ENCODE data around the gene ZBTB20. TPM values are rescaled to one million over a fixed set of nuclear protein-coding genes. Genes with fewer than 3 reads are reported as not detected.

The ZBTB20 gene
- total and polyA plus RNA-seq, 2 of the 4 experiments (the other 2 are of a cell fraction), result 0.75 to 14.7 TPM

DNA sequence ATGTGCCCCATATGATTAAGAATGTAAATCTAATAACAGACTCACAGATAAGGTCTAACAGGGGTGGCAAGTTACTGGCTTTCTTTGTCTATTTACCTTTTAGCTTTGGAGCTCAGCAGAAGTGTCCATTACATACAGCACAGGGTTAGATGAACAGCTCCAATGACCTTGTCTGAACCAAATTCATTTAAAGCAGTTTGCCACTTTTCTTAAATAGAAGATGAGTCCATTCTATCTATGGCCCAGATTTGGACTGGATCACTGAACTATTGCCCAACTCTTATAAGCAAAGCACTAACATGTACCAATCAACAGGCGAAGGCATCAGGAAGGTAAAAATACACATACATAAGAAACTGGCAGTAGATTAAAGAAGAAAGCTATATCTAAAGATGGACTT lies 638.9 kb downstream of the ZBTB20 start:
- no peak for DNase-seq
- Histone ChIP-seq H3K56ac (ENCODE audit: extremely low read depth, insufficient read depth, low read length) (no peak overlapping the region), H2AK5ac (ENCODE audit: low read depth, low read length) (no peak overlapping the region), H3K27me3 (ENCODE audit: control insufficient read depth, insufficient read depth, low read length) (no peaks in the 10 kb centered on the region), H3K4me1 (ENCODE audit: control insufficient read depth, insufficient read depth, low read length) (peaks cover 10% of the 10 kb centered on the region), H3K9me1 (ENCODE audit: insufficient read depth, low read length) (no peaks in the 10 kb centered on the region; the same call in 1 of the 2 replicates), H3K36me3 (ENCODE audit: control insufficient read depth, insufficient read depth, low read length) (no peaks in the 10 kb centered on the region), H2BK5ac (ENCODE audit: low read depth, low read length, poor library complexity, severe bottlenecking) (no peak overlapping the region), H3K23ac (ENCODE audit: low read depth, low read length) (no peak overlapping the region), H4K5ac (ENCODE audit: low read depth, low read length) (no peak overlapping the region), H2AK9ac (replicated peaks; ENCODE audit: low read depth, low read length, poor library complexity) (no peak overlapping the region), H3K9ac (ENCODE audit: low read depth, low read length) (no peak overlapping the region), H2BK15ac (ENCODE audit: low read depth, low read length) (no peak overlapping the region), H2AFZ (replicated peaks; ENCODE audit: low read length, poor library complexity) (no peak overlapping the region), H4K91ac (ENCODE audit: insufficient read depth, low read depth, low read length) (no peak overlapping the region), H3K79me1 (ENCODE audit: low read depth in 1 of 2, low read length in 2 of 2) (peaks cover 7 to 26% of the 10 kb centered on the region in 2 experiments), H3K27ac (ENCODE audit: insufficient read depth, low read length) (no peak overlapping the region), H3K4me2 (ENCODE audit: low read depth, low read length) (no peak overlapping the region), H3K4ac (ENCODE audit: low read depth, low read length) (no peak overlapping the region), H4K20me1 (ENCODE audit: insufficient read depth, low read length) (no peaks in the 10 kb centered on the region), H3K14ac (replicated peaks; ENCODE audit: low read depth, low read length) (no peak overlapping the region), H4K8ac (ENCODE audit: low read depth in 2 of 2, low read length in 2 of 2) (no peak overlapping the region), H3K18ac (ENCODE audit: low read depth, low read length) (no peak overlapping the region), H2BK120ac (ENCODE audit: low read depth, low read length) (no peak overlapping the region), H3K9me3 (ENCODE audit: control insufficient read depth, insufficient read depth, low read length) (no peaks in the 10 kb centered on the region), H3K4me3 (ENCODE audit: insufficient read depth, low read depth, low read length) (no peak overlapping the region), H2BK20ac (ENCODE audit: low read depth, low read length) (no peak overlapping the region)
- ATAC-seq (ENCODE audit: low read depth), result no peak
- POLR2A ChIA-PET (ENCODE audit: unreplicated experiment), result interaction anchor here (0.5 kb wide), 1 partner anchor 68 kb away, joined by 5 read pairs; no protein-coding TSS in a partner anchor
- no TSS peak for BruUV-seq (replicated peaks)
- dilution Hi-C loops (cut with HindIII; ENCODE audit: low sequenced_read_pairs, unreplicated experiment), result no loop called here
- intact Hi-C loops (cut with micrococcal nuclease), result no loop called here
- CTCF ChIA-PET, result interaction anchor here (0.7 to 0.9 kb wide), 2 partner anchors 19 to 31 kb away, joined by 3 to 5 read pairs; no protein-coding TSS in a partner anchor
- in situ Hi-C loops (cut with MboI; ENCODE audit: low sequenced_read_pairs), result no loop called here
- WGBS, 2 experiments (ENCODE audit: extremely low coverage in 2 of 2, insufficient read length in 1 of 2), result no CpG with 5 or more reads among the region's 1 CpG
- TF ChIP-seq CHD1 (IDR thresholded peaks at IDR 0.05; ENCODE audit: low read depth, low read length) (no peak), NFE2L2 (IDR thresholded peaks at IDR 0.05; ENCODE audit: low read depth, low read length) (no peak), CEBPB (IDR thresholded peaks at IDR 0.05; ENCODE audit: low read depth, low read length) (peak; percentile 43; the same call in 1 of the 2 replicates)

Measured in IMR-90 (cell line).